Measurements from ENCODE around the gene TSC2. TPM values are rescaled to one million over a fixed set of nuclear protein-coding genes. Genes with fewer than 3 reads are reported as not detected.

TSC2 gene
- total and polyA plus RNA-seq, 2 donors (not counting 3 experiments of a cell fraction or from before 2014, with no cell fraction given): 87.9 to 144 TPM

- no peak overlapping the region for H2AFZ ChIP-seq (ENCODE audit: low read depth, low read length)
Measured at GRCh38 chr16:2045965-2046892, 1.6 kb upstream of the TSC2 start.

More at GRCh38 chr16:2045965-2046892, 1.6 kb upstream of the TSC2 start:
- H3K36me3 ChIP-seq (ENCODE audit: control insufficient read depth in 2 of 2, extremely low read depth in 1 of 2, insufficient read depth in 2 of 2, low read length in 2 of 2): peaks cover 0 to 2% of the 10 kb centered on the region in 2 experiments
- intact Hi-C loops (cut with micrococcal nuclease) (loop anchor here (2.0 kb wide), 1 partner anchor 23 kb away; no protein-coding TSS in a partner anchor), dilution Hi-C loops (cut with MboI; ENCODE audit: extremely low pct_ligation_motif_present, low sequenced_read_pairs) (loop anchor here (25.0 kb wide), 1 partner anchor 116 kb away; the partner anchor contains the start of gene TRAF7)
- no peaks in the 10 kb centered on the region for H3K9me1 ChIP-seq (replicated peaks; ENCODE audit: control insufficient read depth, extremely low read depth, insufficient read depth, low read length)
- H3K4me2 ChIP-seq (ENCODE audit: insufficient read depth, low read length): no peak overlapping the region
- H4K20me1 ChIP-seq (replicated peaks; ENCODE audit: control insufficient read depth, extremely low read depth, insufficient read depth, low read length): no peaks in the 10 kb centered on the region
- no peak overlapping the region for H3K9ac ChIP-seq (replicated peaks; ENCODE audit: extremely low read depth, insufficient read depth, low read length)
- peaks cover 10% of the 10 kb centered on the region for H3K79me2 ChIP-seq (ENCODE audit: control insufficient read depth, insufficient read depth, low read length)
- ChIA-PET CTCF (interaction anchor here (0.8 to 3.7 kb wide), 6 partner anchors 10 to 94 kb away, joined by 3 to 28 read pairs (median 11); no protein-coding TSS in a partner anchor), POLR2A (interaction anchor here (1.1 to 2.4 kb wide), 2 partner anchors 81 to 109 kb away, joined by 4 to 7 read pairs; partner anchors contain the start of genes RPS2 and TRAF7)
- TF ChIP-seq POLR2AphosphoS5 (IDR thresholded peaks at IDR 0.05; ENCODE audit: insufficient read depth, low read depth, low read length): no peak
- TF ChIP-seq EZH2 (IDR thresholded peaks at IDR 0.05; ENCODE audit: borderline replicate concordance, low read depth, low read length, severe bottlenecking): no peak
- no peak for TF ChIP-seq GATA2 (IDR thresholded peaks at IDR 0.05; ENCODE audit: insufficient read depth, insufficient read length, low read depth, low read length)
- no peak for TF ChIP-seq JUN (IDR thresholded peaks at IDR 0.05; ENCODE audit: borderline replicate concordance, insufficient read depth, insufficient read length, low read depth)
- TF ChIP-seq, protein P1, sequence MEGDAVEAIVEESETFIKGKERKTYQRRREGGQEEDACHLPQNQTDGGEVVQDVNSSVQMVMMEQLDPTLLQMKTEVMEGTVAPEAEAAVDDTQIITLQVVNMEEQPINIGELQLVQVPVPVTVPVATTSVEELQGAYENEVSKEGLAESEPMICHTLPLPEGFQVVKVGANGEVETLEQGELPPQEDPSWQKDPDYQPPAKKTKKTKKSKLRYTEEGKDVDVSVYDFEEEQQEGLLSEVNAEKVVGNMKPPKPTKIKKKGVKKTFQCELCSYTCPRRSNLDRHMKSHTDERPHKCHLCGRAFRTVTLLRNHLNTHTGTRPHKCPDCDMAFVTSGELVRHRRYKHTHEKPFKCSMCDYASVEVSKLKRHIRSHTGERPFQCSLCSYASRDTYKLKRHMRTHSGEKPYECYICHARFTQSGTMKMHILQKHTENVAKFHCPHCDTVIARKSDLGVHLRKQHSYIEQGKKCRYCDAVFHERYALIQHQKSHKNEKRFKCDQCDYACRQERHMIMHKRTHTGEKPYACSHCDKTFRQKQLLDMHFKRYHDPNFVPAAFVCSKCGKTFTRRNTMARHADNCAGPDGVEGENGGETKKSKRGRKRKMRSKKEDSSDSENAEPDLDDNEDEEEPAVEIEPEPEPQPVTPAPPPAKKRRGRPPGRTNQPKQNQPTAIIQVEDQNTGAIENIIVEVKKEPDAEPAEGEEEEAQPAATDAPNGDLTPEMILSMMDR (IDR thresholded peaks at IDR 0.05; ENCODE audit: extremely low read depth in 1 of 2, insufficient read depth in 1 of 2, low read depth in 1 of 2, low read length in 2 of 2): no peak
- TF ChIP-seq, protein P2, sequence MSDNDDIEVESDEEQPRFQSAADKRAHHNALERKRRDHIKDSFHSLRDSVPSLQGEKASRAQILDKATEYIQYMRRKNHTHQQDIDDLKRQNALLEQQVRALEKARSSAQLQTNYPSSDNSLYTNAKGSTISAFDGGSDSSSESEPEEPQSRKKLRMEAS (IDR thresholded peaks at IDR 0.05; ENCODE audit: insufficient read depth, insufficient read length): no peak
- no peak for TF ChIP-seq POLR2A (IDR thresholded peaks at IDR 0.05; ENCODE audit: low read depth, low read length)
- no peak for TF ChIP-seq MYC (IDR thresholded peaks at IDR 0.05; ENCODE audit: low read depth, low read length)
- TF ChIP-seq FOS (IDR thresholded peaks at IDR 0.05; ENCODE audit: borderline replicate concordance, insufficient read depth, low read length): no peak
- no peak overlapping the region for H3K27ac ChIP-seq (ENCODE audit: insufficient read depth, low read depth, low read length)
- H3K4me3 ChIP-seq (replicated peaks in 1 of 3; ENCODE audit: insufficient read depth in 1 of 3, low read depth in 1 of 3, low read length in 3 of 3): peak overlapping the region in 1 of 3 experiments; percentile 82
- no peak for DNase-seq (ENCODE audit: low read depth, low spot score)
- BruUV-seq (replicated peaks): no TSS peak
- H3K4me1 ChIP-seq (ENCODE audit: control insufficient read depth, extremely low read depth, insufficient read depth, low read length): peaks cover 35% of the 10 kb centered on the region
- H3K9me3 ChIP-seq (replicated peaks; ENCODE audit: control insufficient read depth, insufficient read depth, low read length): no peaks in the 10 kb centered on the region
- FAIRE-seq: no peak
- no peaks in the 10 kb centered on the region for H3K27me3 ChIP-seq (ENCODE audit: control insufficient read depth in 2 of 2, insufficient read depth in 2 of 2, low read length in 2 of 2)

All from endothelial cell of umbilical vein (primary cell).